A673 (cell line): ENCODE results near the gene DYNLT2B. TPM values are rescaled to one million over a fixed set of nuclear protein-coding genes. Genes with fewer than 3 reads are reported as not detected.

ENCODE experiments used
- BruUV-seq: library from RNA; stranded (reverse); fragments of 400-500 nt; replicated peaks from 2 replicates; lab custom pipeline; 2021; lab: Mats Ljungman, UMichigan
- CTCF ChIA-PET: fragments of 300-600 bp; sonication (Branson Sonifier 250); formaldehyde crosslinking; loops from one replicate; lab custom pipeline; 2022; ENCODE audit warnings: antibody characterized with exemption; lab: Charles Lee
- POLR2A ChIA-PET: fragments of 300-600 bp; sonication (Branson Sonifier 250); formaldehyde crosslinking; loops from one replicate; lab custom pipeline; 2022; ENCODE audit warnings: antibody characterized with exemption; ENCODE audit not compliant: low non-redundant PET; lab: Charles Lee
- DNase-seq: peaks from one replicate; pipeline ENCODE4 v3.0.0-alpha.2; 2015; ENCODE audit warnings: low spot score
- H3K27ac ChIP-seq: fragments of 200-600 bp; sonication (generic); 2 replicates; pipeline ENCODE4 v1.5.1; 2016; ENCODE audit warnings: mixed run types, low read depth, mild to moderate bottlenecking, mixed read lengths, antibody characterized with exemption, low read length; ENCODE audit not compliant: poor library complexity, severe bottlenecking
- H3K27me3 ChIP-seq: fragments of 200-600 bp; sonication (generic); replicated peaks from 2 replicates; pipeline ENCODE4 v1.6.1; 2017; ENCODE audit warnings: mixed run types, low read depth, mild to moderate bottlenecking, mixed read lengths, antibody characterized with exemption, low read length; ENCODE audit not compliant: insufficient read depth, poor library complexity
- H3K36me3 ChIP-seq: fragments of 200-600 bp; sonication (generic); 2 replicates; pipeline ENCODE4 v1.6.1; 2016; ENCODE audit warnings: mixed run types, mild to moderate bottlenecking, mixed read lengths, antibody characterized with exemption, low read length; ENCODE audit not compliant: insufficient read depth, poor library complexity, severe bottlenecking
- H3K4me1 ChIP-seq: fragments of 200-600 bp; sonication (generic); 2 replicates; pipeline ENCODE4 v1.6.1; 2017; ENCODE audit warnings: mixed run types, mild to moderate bottlenecking, mixed read lengths, antibody characterized with exemption, low read length; ENCODE audit not compliant: insufficient read depth, poor library complexity, severe bottlenecking
- H3K4me3 ChIP-seq: fragments of 200-600 bp; sonication (generic); 2 replicates; pipeline ENCODE4 v1.5.1; 2016; ENCODE audit warnings: low read depth, mixed run types, mild to moderate bottlenecking, mixed read lengths, low read length; ENCODE audit not compliant: poor library complexity, severe bottlenecking
- H3K9me3 ChIP-seq: fragments of 200-600 bp; sonication (generic); 2 replicates; pipeline ENCODE4 v1.6.1; 2016; ENCODE audit warnings: mixed run types, low read depth, mild to moderate bottlenecking, mixed read lengths, antibody characterized with exemption, low read length; ENCODE audit not compliant: poor library complexity, severe bottlenecking
- CTCF ChIP-seq: fragments of 300-800, 200-600 bp; sonication (generic); conservative IDR thresholded peaks from 2 replicates; pipeline ENCODE4 v1.5.1; 2017; ENCODE audit warnings: low read depth, mild to moderate bottlenecking, antibody characterized with exemption, low read length, moderate library complexity, mixed read lengths
- EZH2 ChIP-seq: fragments of 200-600 bp; sonication (generic); IDR thresholded peaks from 2 replicates; pipeline ENCODE4 v1.6.1; 2017; ENCODE audit warnings: borderline replicate concordance, low read depth, mild to moderate bottlenecking, mixed read lengths, antibody characterized with exemption, low read length; ENCODE audit not compliant: poor library complexity, severe bottlenecking
- intact Hi-C: fragments of 100-400 bp; cut with micrococcal nuclease; formaldehyde crosslinking; loops from one replicate; pipeline ENCODE4 v1.10.0; 2022; ENCODE audit not compliant: unreplicated experiment
- total RNA-seq: library from RNA; stranded (reverse); gene quantifications from 2 replicates; pipeline ENCODE4 v1.2.3, GENCODE V29; 2021

DYNLT2B gene
- total RNA-seq, 1 experiment from 2014 or later, result 24.6 TPM

GRCh38 chr3:196255776-196256175, 62.3 kb downstream of the DYNLT2B start:
- intact Hi-C loops, result loop anchor here (5.0 to 10.0 kb wide), 2 partner anchors 247 to 349 kb away; partner anchors contain the start of gene RNF168
- DNase-seq, result no peak

GRCh38 chr3:196254376-196255283, 63.4 kb downstream of the DYNLT2B start:
- ChIA-PET POLR2A (no interaction called here), CTCF (no interaction called here)
- TF ChIP-seq CTCF (no peak), EZH2 (no peak)
- no peaks in the 10 kb centered on the region for H3K36me3 ChIP-seq
- no TSS peak for BruUV-seq
- no peaks in the 10 kb centered on the region for H3K9me3 ChIP-seq
- intact Hi-C loops, result loop anchor here (5.0 to 10.0 kb wide), 3 partner anchors 248 to 433 kb away; partner anchors contain the start of gene RNF168
- H3K4me3 ChIP-seq, result no peak overlapping the region
- no peak overlapping the region for H3K27ac ChIP-seq
- no peaks in the 10 kb centered on the region for H3K4me1 ChIP-seq
- DNase-seq, result no peak
- no peaks in the 10 kb centered on the region for H3K27me3 ChIP-seq

More at GRCh38 chr3:196255776-196256175, 62.3 kb downstream of the DYNLT2B start:
- no peaks in the 10 kb centered on the region for H3K9me3 ChIP-seq
- no peaks in the 10 kb centered on the region for H3K36me3 ChIP-seq
- no peak overlapping the region for H3K4me3 ChIP-seq
- TF ChIP-seq EZH2, result no peak
- TF ChIP-seq CTCF, result no peak
- H3K4me1 ChIP-seq, result no peaks in the 10 kb centered on the region
- ChIA-PET POLR2A (no interaction called here), CTCF (interaction anchor here (0.6 kb wide), 1 partner anchor 43 kb away, joined by 3 read pairs; no protein-coding TSS in a partner anchor)
- no TSS peak for BruUV-seq
- H3K27me3 ChIP-seq, result no peaks in the 10 kb centered on the region
- H3K27ac ChIP-seq, result no peak overlapping the region

GRCh38 chr3:196251918-196252317, 66.1 kb downstream of the DYNLT2B start:
- CTCF ChIA-PET, result interaction anchor here (1.4 kb wide), 1 partner anchor 267 kb away, joined by 3 read pairs; no protein-coding TSS in a partner anchor

More at GRCh38 chr3:196251918-196252317, 66.1 kb downstream of the DYNLT2B start:
- intact Hi-C loops, result loop anchor here (2.0 to 10.0 kb wide), 3 partner anchors 267 to 435 kb away; no protein-coding TSS in a partner anchor
- H3K36me3 ChIP-seq, result peaks cover 3% of the 10 kb centered on the region
- no peak for TF ChIP-seq CTCF
- TF ChIP-seq EZH2, result no peak
- no TSS peak for BruUV-seq
- H3K27me3 ChIP-seq, result no peaks in the 10 kb centered on the region
- H3K4me1 ChIP-seq, result no peaks in the 10 kb centered on the region
- DNase-seq, result no peak
- H3K27ac ChIP-seq, result no peak overlapping the region
- no peaks in the 10 kb centered on the region for H3K9me3 ChIP-seq
- POLR2A ChIA-PET, result no interaction called here
- H3K4me3 ChIP-seq, result no peak overlapping the region
